K562 (cell line): ENCODE data around the gene GRPEL2. TPM values are rescaled to one million over a fixed set of nuclear protein-coding genes. Genes with fewer than 3 reads are reported as not detected.
"Not testable (repeated sequence)": the region's sequence is repeated elsewhere in the genome, so short reads cannot be mapped to it uniquely, and the experiment has no call there.

Source experiments
- ATAC-seq: fragments of 200-7000 bp; cut with Tn5 transposase; 3 replicates; pipeline ENCODE4 v1.9.1; 2020; ENCODE audit warnings: moderate library complexity
- BruUV-seq: library from RNA; stranded (reverse); fragments of 400-500 nt; replicated peaks from 2 replicates; lab custom pipeline; 2021; lab: Mats Ljungman, UMichigan
- CTCF ChIA-PET: fragments of 300-600 bp; formaldehyde crosslinking; extraction: SDS; loops from one replicate; lab custom pipeline; 2021; ENCODE audit warnings: low intra/inter-chr PET ratio; lab: Yijun Ruan, JAX
- POLR2A ChIA-PET: fragments of 300-600, 350-650 bp; sonication (Branson Sonifier 250); formaldehyde crosslinking; extraction: SDS; loops from one replicate; lab custom pipeline; 2021; ENCODE audit warnings: antibody characterized with exemption, inconsistent platforms; lab: Yijun Ruan, JAX
- DNase-seq, 4 experiments: peaks; one replicate each; pipeline versions ENCODE4 v3.0.0 to v3.0.0-alpha.2; 2011 to 2018; ENCODE audit warnings: low spot score in 3 of 4, mixed read lengths in 3 of 4; ENCODE audit errors: extremely low read depth in 1 of 4
- FAIRE-seq: peaks from 2 replicates; lab custom pipeline; 2011; peaks lifted over from hg19 to GRCh38; lab: Jason Lieb, UNC
- H2AFZ ChIP-seq: 2 replicates; pipeline ENCODE4 v1.6.0; 2011; ENCODE audit warnings: low read depth, low read length, control low read depth, inconsistent platforms
- H3K27ac ChIP-seq: fragments of 200-600 bp; 3 replicates; pipeline ENCODE4 v1.8.0; 2011; ENCODE audit warnings: low read depth, mild to moderate bottlenecking, control low read depth, inconsistent platforms, low read length, moderate library complexity, mixed read lengths; ENCODE audit errors: extremely low read depth
- H3K27me3 ChIP-seq, 2 experiments: fragments of 300-600 bp in 1 of 2; 2 replicates in 1 of 2; 3 replicates in 1 of 2; pipeline versions ENCODE4 v1.6.0 to v1.8.0; 2011; ENCODE audit warnings: inconsistent platforms in 2 of 2, low read length in 2 of 2, mild to moderate bottlenecking in 1 of 2, mixed read lengths in 1 of 2, moderate library complexity in 1 of 2; ENCODE audit not compliant: control insufficient read depth in 2 of 2, insufficient read depth in 2 of 2
- H3K36me3 ChIP-seq: fragments of 300-600 bp; 3 replicates; pipeline ENCODE4 v1.8.0; 2011; ENCODE audit warnings: mild to moderate bottlenecking, low read length, inconsistent platforms; ENCODE audit not compliant: control insufficient read depth, insufficient read depth
- H3K4me1 ChIP-seq, 2 experiments: fragments of 200-600 bp in 1 of 2; replicated peaks in 1 of 2; 2 replicates in 1 of 2; 3 replicates in 1 of 2; pipeline versions ENCODE4 v1.5.1 to v1.8.0; 2011; ENCODE audit warnings: inconsistent platforms in 2 of 2, low read length in 2 of 2, mild to moderate bottlenecking in 1 of 2, mixed read lengths in 1 of 2, moderate library complexity in 1 of 2; ENCODE audit not compliant: control insufficient read depth in 2 of 2, insufficient read depth in 2 of 2
- H3K4me2 ChIP-seq: 2 replicates; pipeline ENCODE4 v1.6.1; 2011; ENCODE audit warnings: low read length, control low read depth, inconsistent platforms, mixed read lengths; ENCODE audit not compliant: insufficient read depth
- H3K4me3 ChIP-seq: fragments of 200-600 bp; sonication (generic), shearing (Covaris generic); 2 replicates; pipeline ENCODE4 v1.5.1; 2016; ENCODE audit warnings: control low read depth, inconsistent platforms
- H3K79me2 ChIP-seq: fragments of 200-600 bp; 3 replicates; pipeline ENCODE4 v1.8.0; 2011; ENCODE audit warnings: low read length, inconsistent platforms; ENCODE audit not compliant: control insufficient read depth, insufficient read depth
- H3K9ac ChIP-seq, 2 experiments: 2 replicates each; pipeline versions ENCODE4 v1.6.0 to v1.6.1; 2011; ENCODE audit warnings: low read depth in 2 of 2, low read length in 2 of 2, control low read depth in 1 of 2, inconsistent platforms in 1 of 2, mild to moderate bottlenecking in 1 of 2, mixed read lengths in 1 of 2; ENCODE audit not compliant: insufficient read depth in 1 of 2
- H3K9me1 ChIP-seq: one replicate; pipeline ENCODE4 v1.6.0; 2011; ENCODE audit warnings: inconsistent platforms, mild to moderate bottlenecking, low read length, moderate library complexity; ENCODE audit not compliant: control insufficient read depth, insufficient read depth
- H3K9me3 ChIP-seq: replicated peaks from 2 replicates; pipeline ENCODE4 v1.5.1; 2011; ENCODE audit warnings: low read depth, low read length, inconsistent platforms; ENCODE audit not compliant: control insufficient read depth, insufficient read depth
- H4K20me1 ChIP-seq: replicated peaks from 2 replicates; pipeline ENCODE4 v1.6.1; 2011; ENCODE audit warnings: low read length, inconsistent platforms, mixed read lengths; ENCODE audit not compliant: control insufficient read depth, insufficient read depth
- WGBS: fragments of 100-300 bp; shearing (Covaris generic); methylation state at CpG from one replicate; pipeline ENCODE4 v1.1.6; 2016; ENCODE audit warnings: low coverage, mixed read lengths; ENCODE audit not compliant: insufficient coverage; ENCODE audit errors: missing lambda C conversion rate; 5-methylcytosine and 5-hydroxymethylcytosine counted together
- in situ Hi-C: fragments of 300-500 bp; cut with MboI; formaldehyde crosslinking; loops from 4 replicates; pipeline ENCODE4 v1.15.0; 2018; ENCODE audit warnings: inconsistent platforms, mixed read lengths
- intact Hi-C: fragments of 100-400 bp; cut with micrococcal nuclease; formaldehyde crosslinking; loops from 2 replicates; pipeline ENCODE4 v1.14.2; 2022
- polyA plus RNA-seq, 8 experiments: library from polyadenylated mRNA; depleted of rRNA in 4 of 8; stranded (reverse) in 5 of 8; unstranded in 3 of 8; fragments of >200 nt; fragmentation: Nextera tagmentation in 2 of 8; fragmentation: Illumina TruSeq in 1 of 8; extraction: Ambion mirVana in 2 of 8; extraction: Trizol in 1 of 8; gene quantifications; 2 replicates each; pipeline versions ENCODE4 v1.2.1 to v1.2.3, GENCODE V29; 2011 to 2014; ENCODE audit warnings: inconsistent platforms in 1 of 8, missing spikeins in 1 of 8
- total RNA-seq, 7 experiments: library from RNA; depleted of rRNA in 6 of 7; stranded (reverse); fragments of >200 nt in 6 of 7; fragmentation: Illumina TruSeq in 2 of 7; extraction: Trizol in 2 of 7; gene quantifications; 2 replicates each; pipeline versions ENCODE4 v1.2.1 to v1.2.3, GENCODE V29; 2011 to 2021; ENCODE audit warnings: low replicate concordance in 1 of 7
- TF ChIP-seq, protein P1 (sequence below): IDR thresholded peaks from 2 replicates; pipeline ENCODE4 v1.6.1; 2011; ENCODE audit warnings: borderline replicate concordance, low read depth, mild to moderate bottlenecking, moderate library complexity, low read length; ENCODE audit not compliant: insufficient read depth, poor library complexity, severe bottlenecking

GRPEL2 gene
- total and polyA plus RNA-seq, 9 of the 15 experiments (the other 6 are each of a cell fraction or from before 2014, with no cell fraction given), result 11.2 to 40.5 (median 25.8) TPM

DNA sequence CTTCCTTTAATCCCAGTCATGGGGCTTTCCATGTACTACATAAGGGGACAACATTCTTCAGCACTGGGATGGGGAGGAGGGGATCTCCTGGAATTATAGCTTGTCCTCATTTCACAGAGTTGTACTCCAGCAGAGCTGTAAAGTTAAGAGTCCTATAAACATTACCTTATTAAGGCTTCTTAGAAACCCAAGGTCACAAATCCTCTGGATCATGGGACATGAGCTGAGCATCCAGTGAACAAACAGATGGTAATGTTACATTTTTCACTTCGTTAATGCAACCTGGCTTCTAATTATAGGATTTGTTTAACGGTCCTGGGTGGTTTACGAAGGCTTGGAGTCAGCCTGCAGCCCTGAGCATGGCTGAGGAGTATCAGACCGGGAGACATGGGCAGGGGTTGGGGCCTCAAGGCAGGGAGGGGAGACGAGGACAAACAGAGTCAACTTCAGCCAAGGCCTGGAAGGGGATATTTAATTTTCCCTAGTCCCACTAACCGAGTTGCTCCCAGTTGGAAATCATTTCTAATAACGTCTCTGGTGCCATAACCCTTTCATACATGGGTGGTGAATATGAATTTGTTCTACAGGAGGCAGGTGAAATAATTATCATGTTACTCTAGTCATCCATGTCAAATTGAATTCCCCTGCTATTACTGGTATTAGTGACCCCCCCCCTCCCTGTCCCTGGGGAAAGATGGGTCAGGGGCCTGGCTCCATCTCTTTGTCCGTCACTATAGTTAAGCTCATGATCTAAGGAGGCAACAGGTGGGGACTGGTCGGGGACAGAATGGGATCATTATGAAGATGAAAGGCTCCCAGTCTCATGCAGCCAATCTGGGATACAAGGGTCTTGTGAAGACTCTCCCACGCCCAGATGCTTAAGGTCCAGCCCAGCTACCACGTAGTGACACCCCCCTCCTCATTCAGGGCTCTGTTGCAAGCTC, 44.5 kb downstream of the GRPEL2 start (continued):
- TF ChIP-seq, protein P1, sequence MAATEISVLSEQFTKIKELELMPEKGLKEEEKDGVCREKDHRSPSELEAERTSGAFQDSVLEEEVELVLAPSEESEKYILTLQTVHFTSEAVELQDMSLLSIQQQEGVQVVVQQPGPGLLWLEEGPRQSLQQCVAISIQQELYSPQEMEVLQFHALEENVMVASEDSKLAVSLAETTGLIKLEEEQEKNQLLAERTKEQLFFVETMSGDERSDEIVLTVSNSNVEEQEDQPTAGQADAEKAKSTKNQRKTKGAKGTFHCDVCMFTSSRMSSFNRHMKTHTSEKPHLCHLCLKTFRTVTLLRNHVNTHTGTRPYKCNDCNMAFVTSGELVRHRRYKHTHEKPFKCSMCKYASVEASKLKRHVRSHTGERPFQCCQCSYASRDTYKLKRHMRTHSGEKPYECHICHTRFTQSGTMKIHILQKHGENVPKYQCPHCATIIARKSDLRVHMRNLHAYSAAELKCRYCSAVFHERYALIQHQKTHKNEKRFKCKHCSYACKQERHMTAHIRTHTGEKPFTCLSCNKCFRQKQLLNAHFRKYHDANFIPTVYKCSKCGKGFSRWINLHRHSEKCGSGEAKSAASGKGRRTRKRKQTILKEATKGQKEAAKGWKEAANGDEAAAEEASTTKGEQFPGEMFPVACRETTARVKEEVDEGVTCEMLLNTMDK, result no peak

DNA sequence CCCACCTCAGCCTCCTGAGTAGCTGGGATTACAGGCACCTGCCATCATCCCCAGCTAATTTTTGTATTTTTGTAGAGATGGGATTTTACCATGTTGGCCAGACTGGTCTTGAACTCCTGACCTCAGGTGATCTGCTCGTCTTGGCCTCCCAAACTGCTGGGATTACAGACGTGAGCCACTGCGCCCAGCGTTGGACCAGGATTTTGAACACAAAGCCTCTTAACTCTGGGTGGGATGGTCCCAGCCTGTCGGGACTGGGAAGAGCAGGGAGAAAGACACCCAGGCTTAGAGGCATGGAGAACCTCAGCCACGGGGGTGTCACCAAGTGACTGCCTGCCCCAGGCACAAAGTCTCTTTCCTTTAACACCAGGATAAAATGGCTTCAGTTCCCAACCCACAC, 45.8 kb downstream of the GRPEL2 start:
- H3K36me3 ChIP-seq, in situ Hi-C loops, H3K27ac ChIP-seq, H3K4me3 ChIP-seq, FAIRE-seq, intact Hi-C loops, H3K79me2 ChIP-seq, H3K9me1 ChIP-seq, H4K20me1 ChIP-seq, H2AFZ ChIP-seq, H3K9ac ChIP-seq, BruUV-seq, DNase-seq, POLR2A ChIA-PET, H3K4me1 ChIP-seq, H3K27me3 ChIP-seq, H3K9me3 ChIP-seq, H3K4me2 ChIP-seq, ATAC-seq: not testable (repeated sequence)
- 26% methylated on average over 6 of the region's 6 CpGs for WGBS
- CTCF ChIA-PET, result interaction anchor here (0.6 kb wide), 1 partner anchor 9 kb away, joined by 3 read pairs; no protein-coding TSS in a partner anchor
